ENCODE results near the gene ARL5A.

The ARL5A gene

DNA sequence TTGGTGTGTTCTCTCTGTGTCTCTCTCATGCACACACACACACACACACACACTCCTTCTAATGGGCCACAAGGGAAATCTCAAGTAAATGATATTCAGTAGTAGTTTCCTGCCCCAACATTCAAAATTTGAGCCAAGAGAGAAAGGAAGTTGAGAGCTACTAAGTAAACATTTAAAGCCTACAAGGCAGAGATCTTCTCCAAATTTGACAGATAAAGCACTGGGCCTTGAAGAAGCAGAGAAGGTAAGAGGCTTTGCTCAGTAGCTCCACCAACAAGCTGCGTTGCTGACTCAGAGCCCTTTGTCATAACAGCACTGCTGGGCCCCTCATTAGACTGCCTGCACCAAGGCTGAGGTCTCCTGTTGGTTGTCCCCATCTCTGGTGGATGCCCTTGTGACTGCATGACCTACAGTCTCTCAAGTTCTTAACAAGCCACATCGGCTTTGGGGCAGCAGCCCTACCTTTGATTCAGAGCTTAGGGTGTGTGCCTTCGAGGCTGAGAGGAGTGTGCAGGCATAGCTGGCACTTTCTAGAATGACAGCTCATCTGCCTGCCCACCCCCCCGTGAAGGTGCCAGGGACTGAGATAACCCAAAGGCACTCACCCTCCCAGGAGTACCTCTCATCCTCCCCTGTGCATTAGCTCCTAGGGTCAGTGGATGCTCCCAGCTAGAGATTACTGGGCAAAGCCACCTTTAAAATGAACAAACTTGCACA is 61.6 kb downstream of the ARL5A start:
- Histone ChIP-seq H3K9me3 (ENCODE audit: control insufficient read depth, insufficient read depth, low read depth, low read length) (no peaks in the 10 kb centered on the region), H3K27me3 (ENCODE audit: control insufficient read depth, insufficient read depth, low read length) (no peaks in the 10 kb centered on the region), H3K27ac (ENCODE audit: low read depth, low read length) (no peak overlapping the region)

DNA sequence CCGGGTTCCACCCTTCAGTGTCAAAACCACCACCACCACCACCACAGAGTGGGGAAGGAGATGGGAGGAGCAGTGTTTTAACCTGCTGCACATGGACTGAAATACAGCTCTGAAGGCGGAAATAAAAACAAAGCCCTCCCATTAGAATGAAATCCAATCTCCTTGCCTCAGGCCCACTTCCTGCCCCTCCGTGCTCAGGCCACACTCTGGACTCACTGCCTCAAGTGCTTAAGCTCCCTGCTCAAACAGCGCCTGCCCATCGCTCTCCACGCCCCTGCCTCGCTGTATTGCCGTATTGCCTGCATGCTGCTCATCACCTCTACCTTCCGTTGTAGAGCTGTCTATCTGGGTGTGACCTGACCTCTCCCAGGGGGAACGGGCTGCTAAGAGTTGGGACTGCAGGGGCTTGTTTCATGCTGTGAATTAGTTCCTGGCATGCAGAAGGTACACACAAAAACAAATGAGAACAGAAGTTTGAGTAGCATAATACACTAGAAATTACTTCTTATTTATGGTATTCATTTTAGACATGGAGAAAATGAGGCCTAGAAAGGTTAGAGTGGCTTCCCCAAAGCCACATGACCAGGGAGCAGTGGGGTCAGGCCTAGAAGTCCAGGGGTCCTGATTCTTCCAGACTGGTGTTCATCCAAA is 62.3 kb downstream of the ARL5A start:
- no peaks in the 10 kb centered on the region for H3K9me3 ChIP-seq (ENCODE audit: control insufficient read depth, insufficient read depth, low read depth, low read length)
- H3K4me1 ChIP-seq (ENCODE audit: control insufficient read depth, insufficient read depth, low read length): peaks cover 15% of the 10 kb centered on the region
- no peak overlapping the region for H3K27ac ChIP-seq (ENCODE audit: low read depth, low read length)
- H3K4me3 ChIP-seq (ENCODE audit: low read depth, low read length): no peak overlapping the region
- H3K27me3 ChIP-seq (ENCODE audit: control insufficient read depth, insufficient read depth, low read length): no peaks in the 10 kb centered on the region
- no peaks in the 10 kb centered on the region for H3K36me3 ChIP-seq (ENCODE audit: control insufficient read depth, insufficient read depth, low read length)
- no peak overlapping the region for H3K9ac ChIP-seq (ENCODE audit: low read length)

More for the DNA sequence above, 61.6 kb downstream of the ARL5A start:
- peaks cover 15% of the 10 kb centered on the region for H3K4me1 ChIP-seq (ENCODE audit: control insufficient read depth, insufficient read depth, low read length)
- H3K9ac ChIP-seq (ENCODE audit: low read length): no peak overlapping the region
- no peak overlapping the region for H3K4me3 ChIP-seq (ENCODE audit: low read depth, low read length)
- no peaks in the 10 kb centered on the region for H3K36me3 ChIP-seq (ENCODE audit: control insufficient read depth, insufficient read depth, low read length)

DNA sequence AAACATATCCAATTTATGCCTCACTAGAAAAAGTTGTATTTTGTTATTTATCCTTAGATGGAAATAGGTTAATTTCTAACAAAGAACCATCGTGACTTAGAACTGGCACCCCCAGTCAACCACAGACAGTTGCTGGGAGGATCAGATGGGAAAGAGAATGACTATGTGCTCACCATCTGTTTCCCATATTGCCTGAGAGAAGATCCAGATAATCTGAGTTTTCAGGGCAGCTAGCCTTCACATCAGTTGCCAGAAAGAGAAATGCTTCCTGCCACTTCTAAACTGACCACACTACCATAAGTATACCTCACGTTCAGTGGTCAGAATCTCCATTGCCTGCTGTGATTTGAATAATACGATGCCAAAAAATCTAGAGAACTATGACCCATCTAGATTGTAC is 65.5 kb downstream of the ARL5A start:
- Histone ChIP-seq H3K9ac (ENCODE audit: low read length) (no peak overlapping the region), H3K4me1 (ENCODE audit: control insufficient read depth, insufficient read depth, low read length) (peaks cover 21% of the 10 kb centered on the region), H3K4me3 (ENCODE audit: low read depth, low read length) (no peak overlapping the region), H3K27me3 (ENCODE audit: control insufficient read depth, insufficient read depth, low read length) (no peaks in the 10 kb centered on the region), H3K27ac (ENCODE audit: low read depth, low read length) (no peak overlapping the region), H3K36me3 (ENCODE audit: control insufficient read depth, insufficient read depth, low read length) (no peaks in the 10 kb centered on the region), H3K9me3 (ENCODE audit: control insufficient read depth, insufficient read depth, low read depth, low read length) (no peaks in the 10 kb centered on the region)

DNA sequence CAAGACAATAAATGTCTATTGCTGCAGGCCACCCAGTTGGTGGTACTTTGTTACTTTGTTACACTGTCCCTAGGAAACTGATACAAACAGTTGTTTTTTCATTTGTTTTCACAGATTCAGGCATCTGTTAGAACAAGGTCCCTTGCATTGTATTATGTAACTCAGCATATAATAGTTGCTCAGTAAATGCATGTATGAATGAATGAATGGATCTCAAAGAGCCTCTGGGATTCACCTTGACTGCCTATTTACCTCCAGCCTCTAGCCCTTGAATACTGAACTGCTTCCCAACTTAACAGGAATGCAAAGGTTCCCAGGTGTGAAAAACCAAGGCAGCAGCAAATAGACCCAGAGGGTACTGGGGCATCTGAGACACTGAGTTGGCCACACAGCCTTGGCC is 66.5 kb downstream of the ARL5A start:
- Histone ChIP-seq H3K4me1 (ENCODE audit: control insufficient read depth, insufficient read depth, low read length) (peaks cover 20% of the 10 kb centered on the region), H3K9ac (ENCODE audit: low read length) (no peak overlapping the region), H3K9me3 (ENCODE audit: control insufficient read depth, insufficient read depth, low read depth, low read length) (no peaks in the 10 kb centered on the region), H3K27ac (ENCODE audit: low read depth, low read length) (no peak overlapping the region), H3K27me3 (ENCODE audit: control insufficient read depth, insufficient read depth, low read length) (no peaks in the 10 kb centered on the region), H3K4me3 (ENCODE audit: low read depth, low read length) (no peak overlapping the region), H3K36me3 (ENCODE audit: control insufficient read depth, insufficient read depth, low read length) (no peaks in the 10 kb centered on the region)

DNA sequence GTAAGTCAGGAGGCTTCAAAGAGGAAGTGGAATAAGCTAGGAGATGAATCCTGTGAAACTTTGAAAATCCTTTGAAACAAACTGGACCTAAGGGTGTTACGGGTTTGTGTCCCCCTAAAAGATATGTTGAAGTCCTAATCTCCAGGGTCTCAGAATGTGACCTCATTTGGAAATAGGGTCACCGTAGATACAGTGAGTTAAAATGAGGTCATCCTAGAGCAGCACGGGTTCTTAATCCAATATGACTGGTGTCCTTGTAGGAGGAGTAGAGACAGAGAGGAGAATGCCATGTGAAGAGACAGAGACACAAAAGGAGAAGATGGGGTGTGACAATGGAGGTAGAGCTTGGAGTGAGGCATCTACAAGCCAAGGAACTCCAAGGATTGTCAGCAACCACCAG is 67.0 kb downstream of the ARL5A start:
- Histone ChIP-seq H3K36me3 (ENCODE audit: control insufficient read depth, insufficient read depth, low read length) (no peaks in the 10 kb centered on the region), H3K9ac (ENCODE audit: low read length) (no peak overlapping the region), H3K27me3 (ENCODE audit: control insufficient read depth, insufficient read depth, low read length) (no peaks in the 10 kb centered on the region), H3K27ac (ENCODE audit: low read depth, low read length) (no peak overlapping the region), H3K4me3 (ENCODE audit: low read depth, low read length) (no peak overlapping the region), H3K9me3 (ENCODE audit: control insufficient read depth, insufficient read depth, low read depth, low read length) (no peaks in the 10 kb centered on the region), H3K4me1 (ENCODE audit: control insufficient read depth, insufficient read depth, low read length) (peaks cover 15% of the 10 kb centered on the region)

DNA sequence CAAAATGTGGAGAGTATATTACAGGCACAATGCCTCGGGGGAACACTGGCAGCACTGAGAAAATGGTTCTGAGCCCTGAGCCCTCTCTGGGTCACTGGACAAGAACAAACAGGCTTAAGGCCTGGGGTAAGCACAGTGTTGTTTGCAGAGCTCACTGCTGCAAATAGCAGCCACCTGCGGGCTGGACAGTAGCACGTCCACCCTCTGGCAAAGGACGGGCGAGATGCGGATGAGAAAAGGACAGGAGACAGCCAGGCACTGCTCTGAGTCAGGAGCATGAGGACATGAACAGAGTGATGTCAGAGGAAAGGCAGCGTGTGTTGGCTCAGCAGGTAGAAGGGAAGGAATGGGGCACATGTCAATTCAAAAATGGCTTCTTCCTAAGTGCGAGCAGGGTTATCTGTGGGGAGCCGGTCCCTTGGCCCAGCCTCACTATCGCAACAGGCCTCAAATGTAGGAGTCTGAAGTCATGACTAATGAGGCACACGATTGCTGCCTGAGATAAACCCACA is 68.0 kb downstream of the ARL5A start:
- Histone ChIP-seq H3K9ac (ENCODE audit: low read length) (no peak overlapping the region), H3K4me1 (ENCODE audit: control insufficient read depth, insufficient read depth, low read length) (peaks cover 6% of the 10 kb centered on the region; the same call in 1 of the 2 replicates), H3K36me3 (ENCODE audit: control insufficient read depth, insufficient read depth, low read length) (no peaks in the 10 kb centered on the region), H3K27me3 (ENCODE audit: control insufficient read depth, insufficient read depth, low read length) (no peaks in the 10 kb centered on the region), H3K27ac (ENCODE audit: low read depth, low read length) (no peak overlapping the region), H3K9me3 (ENCODE audit: control insufficient read depth, insufficient read depth, low read depth, low read length) (no peaks in the 10 kb centered on the region), H3K4me3 (ENCODE audit: low read depth, low read length) (no peak overlapping the region)

DNA sequence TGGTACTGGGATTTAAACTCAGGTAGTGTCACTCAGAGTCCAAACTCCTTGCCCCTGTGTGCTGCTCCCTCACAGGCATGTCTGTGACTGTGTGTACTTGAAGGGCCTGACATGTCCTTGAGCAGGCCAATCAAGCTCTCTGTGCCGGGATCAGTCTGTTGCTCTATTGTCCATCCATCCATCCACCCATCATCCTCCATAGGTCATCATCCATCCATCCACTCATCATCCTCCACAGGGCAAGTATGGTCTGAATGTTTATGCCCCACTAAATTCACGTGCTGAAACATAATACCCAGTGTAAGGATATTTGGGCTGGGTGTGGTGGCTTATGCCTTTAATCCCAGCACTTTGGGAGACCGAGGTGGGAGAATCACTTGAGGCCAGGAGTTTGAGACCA is 69.5 kb downstream of the ARL5A start:
- Histone ChIP-seq H3K4me3 (ENCODE audit: low read depth, low read length) (no peak overlapping the region), H3K9me3 (ENCODE audit: control insufficient read depth, insufficient read depth, low read depth, low read length) (no peaks in the 10 kb centered on the region), H3K27ac (ENCODE audit: low read depth, low read length) (no peak overlapping the region), H3K27me3 (ENCODE audit: control insufficient read depth, insufficient read depth, low read length) (no peaks in the 10 kb centered on the region), H3K9ac (ENCODE audit: low read length) (no peak overlapping the region), H3K4me1 (ENCODE audit: control insufficient read depth, insufficient read depth, low read length) (peaks cover 10% of the 10 kb centered on the region), H3K36me3 (ENCODE audit: control insufficient read depth, insufficient read depth, low read length) (no peaks in the 10 kb centered on the region)

DNA sequence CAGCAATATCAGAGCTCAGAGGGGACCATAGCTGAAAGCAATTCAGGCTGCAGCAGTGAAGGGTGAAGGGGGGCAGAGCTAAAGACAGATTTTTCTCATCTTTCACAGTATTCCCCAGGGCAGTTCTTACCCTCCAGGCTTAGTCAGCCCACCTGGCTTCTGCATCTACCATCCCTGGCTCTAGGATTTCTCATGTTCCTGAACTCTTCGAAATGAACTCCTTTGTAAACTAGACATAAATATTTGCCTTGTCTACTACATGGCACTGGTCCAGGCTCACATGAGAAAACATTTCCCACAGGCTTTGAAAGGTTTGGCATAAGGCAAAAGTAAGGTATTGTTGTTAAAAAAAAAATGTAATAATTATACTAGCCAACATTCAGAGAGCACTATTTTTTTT is 70.4 kb downstream of the ARL5A start:
- Histone ChIP-seq H3K27ac (ENCODE audit: low read depth, low read length) (no peak overlapping the region), H3K9me3 (ENCODE audit: control insufficient read depth, insufficient read depth, low read depth, low read length) (no peaks in the 10 kb centered on the region), H3K27me3 (ENCODE audit: control insufficient read depth, insufficient read depth, low read length) (no peaks in the 10 kb centered on the region), H3K36me3 (ENCODE audit: control insufficient read depth, insufficient read depth, low read length) (no peaks in the 10 kb centered on the region), H3K4me3 (ENCODE audit: low read depth, low read length) (no peak overlapping the region), H3K9ac (ENCODE audit: low read length) (no peak overlapping the region), H3K4me1 (ENCODE audit: control insufficient read depth, insufficient read depth, low read length) (peaks cover 10% of the 10 kb centered on the region)

DNA sequence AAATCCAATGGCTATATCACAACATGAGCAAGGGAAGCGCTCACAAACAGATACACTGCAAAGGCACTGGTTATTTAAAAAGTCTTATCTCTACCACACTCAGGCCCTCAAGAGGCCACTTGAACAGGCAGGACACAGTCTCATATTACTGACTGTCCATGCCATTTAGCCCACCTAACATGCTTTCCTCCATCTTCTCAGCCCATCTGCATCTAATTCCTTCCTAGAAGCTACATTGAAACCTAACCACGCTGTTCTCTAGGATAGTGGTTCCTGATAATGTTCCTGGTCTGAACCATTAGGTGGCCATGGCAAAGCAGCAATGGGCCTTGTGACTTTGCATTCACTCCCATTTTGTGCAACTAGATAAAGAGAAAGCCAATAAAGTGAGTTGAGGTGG is 71.4 kb downstream of the ARL5A start:
- H3K36me3 ChIP-seq (ENCODE audit: control insufficient read depth, insufficient read depth, low read length): no peaks in the 10 kb centered on the region
- no peak overlapping the region for H3K4me3 ChIP-seq (ENCODE audit: low read depth, low read length)
- H3K9ac ChIP-seq (ENCODE audit: low read length): no peak overlapping the region
- no peaks in the 10 kb centered on the region for H3K9me3 ChIP-seq (ENCODE audit: control insufficient read depth, insufficient read depth, low read depth, low read length)
- H3K27me3 ChIP-seq (ENCODE audit: control insufficient read depth, insufficient read depth, low read length): no peaks in the 10 kb centered on the region
- peaks cover 10% of the 10 kb centered on the region for H3K4me1 ChIP-seq (ENCODE audit: control insufficient read depth, insufficient read depth, low read length)
- H3K27ac ChIP-seq (ENCODE audit: low read depth, low read length): no peak overlapping the region

DNA sequence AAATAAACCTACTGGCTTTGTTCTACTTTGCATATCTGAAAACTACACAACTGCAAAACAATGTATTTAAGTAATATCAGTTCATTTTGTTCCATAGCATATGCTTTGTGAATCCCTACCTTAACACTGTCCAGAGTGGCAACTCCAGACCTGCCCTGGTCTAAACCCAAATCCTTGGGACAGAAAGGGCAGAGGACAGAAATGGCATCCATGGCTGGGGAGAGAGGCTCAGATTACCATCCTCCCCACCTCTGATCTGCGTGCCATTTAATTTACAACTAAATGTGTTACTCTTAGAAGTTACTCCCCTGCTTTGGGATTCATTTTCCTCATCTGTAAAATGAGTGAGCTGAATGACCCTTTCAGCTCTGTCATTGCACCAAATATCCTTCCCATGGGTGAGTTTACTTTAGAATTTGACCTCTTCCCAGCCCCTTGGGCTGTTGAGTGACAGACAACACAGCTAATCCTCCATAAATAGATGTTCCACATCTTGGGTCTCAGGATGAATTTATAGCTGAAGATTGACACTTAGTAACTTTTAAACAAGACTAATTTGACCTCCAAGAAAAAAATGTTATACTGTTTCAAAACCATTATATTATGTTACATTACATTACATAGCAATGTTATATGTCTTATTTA is 73.8 kb downstream of the ARL5A start:
- no peaks in the 10 kb centered on the region for H3K36me3 ChIP-seq (ENCODE audit: control insufficient read depth, insufficient read depth, low read length)
- H3K27me3 ChIP-seq (ENCODE audit: control insufficient read depth, insufficient read depth, low read length): no peaks in the 10 kb centered on the region
- H3K4me3 ChIP-seq (ENCODE audit: low read depth, low read length): no peak overlapping the region
- H3K4me1 ChIP-seq (ENCODE audit: control insufficient read depth, insufficient read depth, low read length): peaks cover 4% of the 10 kb centered on the region
- H3K27ac ChIP-seq (ENCODE audit: low read depth, low read length): no peak overlapping the region
- H3K9ac ChIP-seq (ENCODE audit: low read length): no peak overlapping the region
- no peaks in the 10 kb centered on the region for H3K9me3 ChIP-seq (ENCODE audit: control insufficient read depth, insufficient read depth, low read depth, low read length)

DNA sequence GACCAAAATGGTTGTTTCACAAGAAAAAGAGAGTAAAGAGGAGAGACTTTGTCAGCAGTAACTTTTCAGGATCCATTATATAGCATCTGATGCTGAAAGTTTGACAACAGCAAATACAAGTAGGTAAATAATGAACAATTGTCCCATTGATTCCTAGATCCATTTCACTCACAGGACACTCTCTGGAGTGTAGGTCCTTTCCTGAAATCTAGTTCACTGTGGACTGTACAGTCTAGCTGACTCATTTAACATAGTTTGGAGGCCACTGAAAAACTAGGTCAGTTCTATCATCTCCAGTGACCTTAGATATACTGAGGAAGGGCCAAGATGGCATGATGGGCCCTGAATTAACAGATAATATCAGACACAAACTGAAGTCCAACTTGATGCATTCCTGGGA is 74.7 kb downstream of the ARL5A start:
- H3K27ac ChIP-seq (ENCODE audit: low read depth, low read length): no peak overlapping the region
- no peak overlapping the region for H3K4me3 ChIP-seq (ENCODE audit: low read depth, low read length)
- H3K36me3 ChIP-seq (ENCODE audit: control insufficient read depth, insufficient read depth, low read length): no peaks in the 10 kb centered on the region
- H3K9ac ChIP-seq (ENCODE audit: low read length): no peak overlapping the region
- peaks cover 4% of the 10 kb centered on the region for H3K4me1 ChIP-seq (ENCODE audit: control insufficient read depth, insufficient read depth, low read length)
- H3K27me3 ChIP-seq (ENCODE audit: control insufficient read depth, insufficient read depth, low read length): no peaks in the 10 kb centered on the region
- H3K9me3 ChIP-seq (ENCODE audit: control insufficient read depth, insufficient read depth, low read depth, low read length): no peaks in the 10 kb centered on the region
